GM18508 (cell line): ENCODE data around the gene USP20.

Source experiments
- ATAC-seq: cut with Tn5 transposase; IDR thresholded peaks from one replicate; pipeline ENCODE4 v1.9.1; 2021; ENCODE audit warnings: moderate number of reproducible peaks; ENCODE audit not compliant: insufficient read depth, unreplicated experiment

The USP20 gene

DNA sequence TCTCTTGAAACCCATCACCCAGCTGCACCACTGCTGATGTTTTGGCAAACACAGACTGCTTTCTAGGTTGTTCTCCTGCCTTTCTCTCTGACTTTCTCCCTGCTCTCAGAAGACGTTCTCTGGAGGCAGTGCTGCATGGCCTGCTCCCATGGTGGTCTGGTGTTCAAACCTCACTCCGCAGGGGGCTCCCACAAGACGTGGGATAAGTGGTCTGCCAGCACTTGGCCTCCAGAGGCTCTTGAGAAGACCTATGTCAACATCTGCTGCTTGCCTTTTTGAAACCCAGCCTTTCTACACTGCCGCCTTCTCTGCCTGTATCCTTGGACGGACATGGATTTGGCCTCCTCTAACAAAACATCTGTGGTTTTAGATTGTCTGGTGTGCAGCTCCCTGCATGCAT lies 16.6 kb downstream of the USP20 start:
- ATAC-seq = no peak

DNA sequence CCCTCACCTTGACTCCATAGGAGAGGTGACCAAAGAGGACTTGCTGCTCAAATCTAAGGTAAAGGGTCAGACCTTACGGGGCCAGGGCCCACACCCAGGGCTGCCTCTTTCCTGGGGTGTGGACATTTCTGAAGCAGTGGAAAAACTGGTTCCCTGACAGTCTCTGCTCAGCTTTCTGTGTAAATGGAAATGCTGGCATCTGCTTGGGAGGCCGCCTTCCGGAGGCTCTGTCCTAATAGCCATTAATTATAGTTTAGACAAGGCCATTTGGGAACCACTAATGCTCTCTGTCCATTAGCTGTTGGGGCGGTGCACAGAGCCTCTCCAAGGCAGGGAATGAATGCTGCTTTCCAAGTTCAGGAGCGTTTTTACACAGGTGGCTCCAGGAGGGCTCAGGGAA lies 17.3 kb downstream of the USP20 start:
- no peak for ATAC-seq

DNA sequence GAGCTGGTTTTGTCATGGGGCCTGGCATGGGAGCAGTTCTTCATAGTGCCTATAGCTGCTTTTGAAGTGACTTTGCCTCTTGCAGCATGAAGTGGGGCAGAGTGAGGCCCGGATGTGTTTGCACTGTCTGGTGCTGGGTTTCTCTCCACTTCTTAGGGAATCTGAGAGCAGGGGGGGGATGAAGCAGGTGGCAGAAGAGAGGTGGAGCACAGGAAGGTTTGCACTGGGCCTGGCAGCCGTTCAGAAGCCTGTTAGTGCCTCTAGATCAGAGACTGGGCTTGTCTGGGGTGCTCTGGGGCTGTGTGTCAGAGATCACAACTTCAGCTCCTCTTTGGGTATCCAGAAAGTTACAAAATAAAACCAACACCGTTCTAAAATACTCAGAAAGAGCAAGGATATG lies 18.4 kb downstream of the USP20 start:
- no peak for ATAC-seq

DNA sequence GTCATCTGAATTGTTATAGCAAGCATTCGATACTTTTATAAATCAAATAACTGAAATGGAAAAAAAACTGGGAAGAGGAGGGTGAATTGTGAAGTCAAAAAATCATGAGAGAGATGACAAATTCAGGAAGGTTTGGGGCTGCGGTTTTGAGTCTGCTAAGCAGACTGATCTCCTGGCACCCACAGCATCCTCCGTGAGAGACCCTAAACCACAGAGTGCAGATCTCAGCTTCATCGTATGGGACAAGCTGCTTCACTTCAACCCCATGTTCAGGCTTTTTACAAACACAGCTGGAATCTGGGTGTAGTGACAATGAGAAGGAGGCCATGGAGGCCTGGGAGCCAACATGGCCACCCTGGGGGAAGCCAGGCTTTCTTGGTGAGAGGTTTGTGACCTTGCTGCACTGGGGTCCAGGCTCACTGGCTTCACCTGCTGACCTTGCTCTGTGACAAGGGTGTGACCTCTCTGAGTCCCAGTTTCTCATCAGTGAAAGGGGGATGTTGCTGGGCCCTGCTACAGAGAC lies 19.4 kb downstream of the USP20 start:
- ATAC-seq = no peak

DNA sequence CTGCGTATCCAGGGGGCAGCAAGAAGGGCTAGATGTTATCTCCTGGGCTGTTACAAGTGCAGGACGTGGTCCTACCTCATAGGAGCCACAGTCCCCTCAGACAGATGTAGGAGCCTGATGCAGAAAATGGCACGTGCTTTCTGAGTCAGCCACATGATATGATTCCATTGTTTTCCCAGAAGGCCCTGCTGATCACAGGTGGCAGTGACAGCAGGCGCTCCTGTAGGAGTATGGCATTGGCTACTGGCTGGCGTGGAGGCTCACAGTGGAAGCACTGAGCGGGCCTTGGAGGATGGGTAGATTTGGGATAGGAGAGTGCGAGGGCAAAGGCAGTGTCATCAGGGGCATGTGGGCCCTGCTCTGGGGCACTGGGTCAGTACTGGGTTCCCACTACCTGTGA lies 21.9 kb downstream of the USP20 start:
- ATAC-seq = no peak

DNA sequence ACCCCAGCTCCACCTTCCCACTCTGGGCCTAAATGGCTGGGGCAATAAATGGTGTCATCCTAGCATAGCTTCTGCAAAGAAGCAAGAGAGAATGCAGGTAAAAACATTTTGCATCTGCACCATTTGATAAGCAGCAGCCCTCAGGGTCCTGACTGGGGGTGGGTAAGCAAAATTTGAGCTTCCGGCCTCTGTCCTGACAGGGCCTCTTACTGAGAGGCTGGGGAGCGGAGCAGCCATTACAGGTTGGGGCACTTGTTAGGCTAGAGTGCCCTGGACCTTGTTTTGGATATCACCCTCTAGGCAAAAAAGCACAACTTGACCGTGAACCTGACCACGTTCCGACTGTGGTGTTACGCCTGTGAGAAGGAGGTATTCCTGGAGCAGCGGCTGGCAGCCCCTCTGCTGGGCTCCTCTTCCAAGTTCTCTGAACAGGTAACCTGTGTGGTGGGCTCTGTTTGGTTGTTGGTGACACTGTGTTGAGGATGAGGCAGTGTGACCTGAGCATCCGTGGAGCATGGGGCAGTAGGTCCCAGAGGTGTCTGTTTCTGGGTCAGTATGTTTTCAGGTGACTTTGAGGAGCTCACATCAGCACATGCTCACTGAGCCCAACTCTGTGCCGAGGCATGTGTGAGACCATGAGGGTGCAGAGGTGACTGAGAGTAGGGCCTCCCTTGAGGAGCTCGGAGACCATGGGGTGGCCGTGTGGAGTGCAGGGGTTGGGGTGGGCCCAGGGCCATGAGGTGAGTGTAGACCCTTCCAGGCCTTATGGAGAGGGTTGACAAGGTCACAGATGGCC lies 23.1 kb downstream of the USP20 start:
- no peak for ATAC-seq

DNA sequence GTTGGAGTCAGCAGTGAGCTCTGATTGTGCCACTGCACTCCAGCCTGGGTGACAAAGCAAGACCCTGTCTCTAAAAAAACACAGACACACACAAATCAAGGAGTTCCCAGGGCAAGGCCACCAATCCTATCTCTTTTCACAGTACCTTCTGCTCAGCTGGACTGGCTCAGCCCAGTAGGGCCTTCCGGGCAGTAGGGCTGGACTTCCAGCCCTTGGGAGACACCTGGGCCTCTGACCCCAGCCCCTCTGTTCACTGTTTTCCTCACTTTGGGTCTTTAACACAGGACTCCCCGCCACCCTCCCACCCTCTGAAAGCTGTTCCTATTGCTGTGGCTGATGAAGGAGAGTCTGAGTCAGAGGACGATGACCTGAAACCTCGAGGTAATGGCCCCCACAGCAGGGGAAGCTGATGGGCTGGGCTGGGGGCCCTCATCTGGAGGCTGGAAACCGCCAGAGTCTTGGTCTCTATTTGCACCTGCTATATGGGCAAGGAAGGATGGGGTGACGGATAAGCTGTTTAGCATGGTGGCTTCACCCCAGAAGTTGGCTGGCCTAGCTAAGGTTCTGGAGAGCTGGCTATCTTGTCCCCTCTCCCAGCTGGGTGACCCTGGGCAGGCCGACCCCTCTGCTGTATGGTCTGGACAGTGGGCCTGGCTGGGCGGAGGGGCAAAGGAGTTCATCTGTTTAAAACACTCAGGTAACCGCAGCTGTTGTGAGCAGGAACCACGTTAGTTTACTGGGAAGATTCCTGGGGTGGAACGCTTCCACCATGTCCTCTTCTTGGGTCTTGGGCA lies 25.6 kb downstream of the USP20 start:
- ATAC-seq = no peak

DNA sequence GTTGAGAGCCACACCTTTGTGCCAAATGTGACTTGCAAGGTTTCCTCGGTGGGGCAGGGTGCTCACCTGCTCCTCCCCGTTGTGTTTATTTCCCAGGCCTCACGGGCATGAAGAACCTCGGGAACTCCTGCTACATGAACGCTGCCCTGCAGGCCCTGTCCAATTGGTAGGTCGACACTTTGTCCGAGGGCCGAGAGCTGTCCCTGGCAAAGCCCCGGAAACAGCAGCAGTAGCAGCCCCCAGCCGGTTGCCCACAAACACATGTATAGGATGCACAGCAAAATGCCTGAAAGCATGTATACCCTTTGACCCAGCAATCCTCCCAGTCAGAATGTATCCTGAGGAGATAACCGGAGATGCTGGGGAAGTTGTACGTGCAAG lies 26.2 kb downstream of the USP20 start:
- no peak for ATAC-seq

DNA sequence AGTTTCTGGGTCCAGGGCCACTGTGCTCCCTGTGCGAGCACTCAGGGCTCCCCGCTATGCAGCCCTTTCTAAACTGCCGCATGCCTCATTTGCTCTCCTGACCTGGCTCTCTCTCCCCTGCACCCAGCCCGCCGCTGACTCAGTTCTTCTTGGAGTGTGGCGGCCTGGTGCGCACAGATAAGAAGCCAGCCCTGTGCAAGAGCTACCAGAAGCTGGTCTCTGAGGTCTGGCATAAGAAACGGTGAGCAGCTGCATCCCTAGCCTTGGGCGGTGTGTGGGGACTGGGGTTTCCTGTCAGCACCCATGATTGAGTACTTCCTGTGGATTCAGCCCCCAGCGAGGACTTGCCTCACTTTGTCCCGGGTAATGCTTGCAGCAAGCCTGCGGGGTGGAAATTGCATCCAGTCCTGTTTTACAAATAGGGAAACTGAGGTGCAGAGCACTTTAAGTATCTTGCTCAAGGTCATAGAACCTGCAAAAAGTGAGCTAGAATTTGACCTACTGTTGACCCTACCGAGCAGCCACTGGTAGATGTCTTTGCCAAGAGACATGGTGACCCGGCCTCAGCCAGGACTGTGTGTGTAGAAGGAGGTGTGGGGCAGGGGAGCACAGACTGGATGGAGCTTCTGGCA lies 27.9 kb downstream of the USP20 start:
- ATAC-seq = no peak

DNA sequence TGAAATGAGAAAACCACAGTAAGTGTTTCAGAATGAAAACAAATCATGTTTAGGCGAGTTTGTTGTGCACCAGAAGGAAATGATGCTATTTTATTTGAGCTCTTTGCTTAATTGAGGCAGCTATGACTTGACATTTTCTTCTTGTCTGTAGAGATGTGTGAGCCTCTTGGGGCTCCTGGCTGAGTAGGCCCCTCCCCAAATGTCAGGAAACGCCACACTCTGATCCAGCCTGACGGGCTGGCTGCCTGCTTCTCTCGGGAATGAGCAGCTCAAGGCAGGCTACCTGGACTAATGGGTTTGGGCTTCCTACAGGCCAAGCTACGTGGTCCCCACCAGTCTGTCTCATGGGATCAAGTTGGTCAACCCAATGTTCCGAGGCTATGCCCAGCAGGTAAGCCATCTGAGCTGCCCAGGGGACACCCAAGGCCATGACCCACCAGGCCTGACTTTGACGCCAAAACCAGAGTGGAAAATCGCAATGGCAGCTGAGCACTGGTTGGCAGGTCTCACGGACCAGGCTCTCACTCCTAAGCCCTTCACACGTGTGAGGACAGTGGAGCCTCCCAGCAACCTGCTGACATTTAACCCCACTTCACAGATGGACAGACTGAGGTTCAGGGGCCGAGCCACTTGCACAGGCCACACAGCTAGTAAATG lies 29.9 kb downstream of the USP20 start:
- no peak for ATAC-seq

DNA sequence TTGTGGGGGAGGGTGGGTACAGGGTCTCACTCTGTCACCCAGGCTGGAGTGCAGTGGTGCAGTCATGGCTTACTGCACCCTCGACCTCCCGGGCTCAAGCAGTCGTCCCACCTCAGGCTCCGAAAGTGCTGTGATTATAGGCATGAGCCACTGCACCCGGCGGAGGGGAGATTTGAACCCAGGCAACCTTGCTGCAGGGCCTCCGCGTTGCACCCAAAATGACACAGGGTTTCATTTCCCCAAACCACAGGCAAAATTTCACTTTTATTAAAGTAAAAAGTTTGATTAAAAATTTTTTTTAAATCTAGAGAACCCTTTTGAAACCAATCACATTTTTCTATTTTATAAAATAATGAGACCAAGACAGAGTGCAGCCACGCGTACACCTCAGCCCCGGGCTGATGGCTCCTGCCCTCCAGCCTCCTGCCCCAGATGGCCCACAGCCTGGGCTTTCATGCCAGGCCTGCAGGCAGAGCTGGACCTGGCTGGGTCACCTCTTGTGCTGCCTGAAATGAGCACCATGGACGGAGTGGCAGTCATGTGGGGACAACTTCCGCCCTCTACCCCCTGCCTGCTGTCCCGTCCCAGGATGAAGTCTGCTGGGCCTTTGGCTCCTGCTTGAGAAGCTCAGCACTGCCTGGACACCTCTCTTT lies 30.5 kb downstream of the USP20 start:
- ATAC-seq = no peak

DNA sequence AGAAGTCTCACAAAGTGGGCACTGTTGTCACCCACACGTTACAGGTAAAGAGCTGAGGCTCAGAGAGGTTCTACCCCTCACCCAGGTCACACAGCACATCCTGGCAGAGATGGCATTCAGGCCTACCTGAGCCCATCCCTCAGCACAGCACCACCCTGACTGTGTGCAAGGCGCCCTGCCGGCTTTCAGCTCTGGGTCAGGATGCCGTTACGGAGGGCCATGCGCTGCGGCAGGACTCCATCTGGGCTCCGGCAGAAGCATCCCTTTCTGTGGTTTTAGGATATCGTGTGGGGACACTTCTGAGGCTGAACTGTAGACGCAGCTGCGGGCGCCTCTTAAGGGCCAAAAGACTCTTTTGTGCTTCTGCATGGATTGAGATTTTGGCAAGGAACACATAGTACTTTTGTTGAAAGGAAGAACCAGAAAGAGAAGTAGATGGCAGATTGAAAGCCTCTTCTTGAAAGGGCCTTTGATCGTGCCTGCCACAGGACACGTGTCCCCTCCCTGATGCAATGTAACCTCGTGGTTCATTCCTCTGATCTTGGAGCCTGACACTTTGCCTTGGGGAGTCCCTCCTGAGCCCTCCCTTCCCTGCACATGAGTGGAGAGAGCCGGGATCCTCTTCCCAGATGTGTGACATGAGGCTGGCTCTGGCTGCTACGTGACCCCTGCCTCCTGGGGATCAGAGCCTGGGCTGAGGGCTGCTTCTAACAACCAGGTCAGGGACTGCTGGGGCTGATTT lies 31.3 kb downstream of the USP20 start:
- no peak for ATAC-seq

DNA sequence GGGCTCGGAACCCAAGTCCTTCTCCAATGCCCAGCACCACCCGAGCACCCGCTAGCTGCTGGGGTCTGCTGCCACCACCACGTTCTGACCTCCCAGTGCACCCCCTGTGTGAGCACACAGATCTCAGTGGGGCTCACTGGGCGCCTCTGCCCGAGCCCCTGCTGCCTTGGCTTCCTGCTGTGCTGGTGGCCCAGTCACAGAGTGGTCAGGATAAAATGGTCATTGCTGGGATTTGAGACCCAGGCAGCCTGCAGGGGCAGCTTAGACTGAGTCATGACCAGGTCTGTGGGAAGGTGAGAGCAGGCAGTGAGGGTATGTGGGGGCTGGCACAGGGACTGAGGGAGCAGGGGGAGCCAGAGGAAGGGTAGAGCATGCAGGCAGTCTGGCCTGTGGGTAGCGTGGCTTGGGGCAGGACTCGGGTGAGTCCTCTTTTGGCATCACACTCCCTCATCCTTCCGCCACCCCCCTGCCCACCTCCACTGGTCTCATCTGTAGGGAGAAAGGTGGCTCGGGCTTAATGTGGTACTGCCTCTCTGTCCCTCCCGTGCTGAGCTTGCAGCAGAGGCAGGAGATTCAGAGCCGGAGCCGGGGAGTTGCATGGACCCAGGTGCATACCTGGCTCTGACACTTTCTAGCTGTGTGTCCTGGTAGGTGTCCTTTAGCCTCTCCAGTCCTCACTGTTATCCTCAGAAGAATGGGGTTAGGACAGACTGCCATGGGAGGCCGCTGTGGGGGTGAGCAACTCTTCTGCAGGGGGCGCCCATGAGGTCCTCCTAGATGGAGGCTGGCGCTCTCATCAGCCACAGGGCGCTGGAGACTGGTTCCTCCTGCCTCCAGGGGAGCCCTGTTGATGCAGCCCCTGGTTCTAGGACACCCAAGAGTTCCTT lies 32.1 kb downstream of the USP20 start:
- ATAC-seq = no peak

DNA sequence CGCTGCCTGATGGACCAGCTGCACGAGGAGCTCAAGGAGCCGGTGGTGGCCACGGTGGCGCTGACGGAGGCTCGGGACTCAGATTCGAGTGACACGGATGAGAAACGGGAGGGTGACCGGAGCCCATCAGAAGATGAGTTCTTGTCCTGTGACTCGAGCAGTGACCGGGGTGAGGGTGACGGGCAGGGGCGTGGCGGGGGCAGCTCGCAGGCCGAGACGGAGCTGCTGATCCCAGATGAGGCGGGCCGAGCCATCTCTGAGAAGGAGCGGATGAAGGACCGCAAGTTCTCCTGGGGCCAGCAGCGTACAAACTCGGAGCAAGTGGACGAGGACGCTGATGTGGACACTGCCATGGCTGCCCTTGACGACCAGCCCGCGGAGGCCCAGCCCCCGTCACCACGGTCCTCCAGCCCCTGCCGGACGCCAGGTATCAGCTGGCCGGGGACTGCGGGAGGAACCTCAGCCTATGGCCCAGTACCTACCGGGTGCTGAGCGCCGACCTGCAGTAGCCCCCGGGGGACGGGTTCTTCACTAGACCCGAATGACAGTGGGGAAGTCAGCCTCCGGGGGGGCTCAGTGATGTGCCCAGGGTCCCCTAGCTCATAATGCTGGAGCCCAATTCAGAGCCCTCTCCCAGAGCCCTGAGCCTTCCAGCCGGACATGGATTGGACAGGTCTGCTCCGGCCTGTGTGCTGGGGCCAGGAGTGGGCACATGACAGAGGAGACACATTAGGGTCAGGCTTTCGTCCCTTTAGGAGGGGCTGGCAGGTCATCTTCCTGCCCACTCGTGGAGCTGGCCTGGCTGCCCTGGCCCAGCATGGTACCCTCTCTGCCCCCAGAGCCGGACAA lies 33.0 kb downstream of the USP20 start:
- ATAC-seq = no peak

DNA sequence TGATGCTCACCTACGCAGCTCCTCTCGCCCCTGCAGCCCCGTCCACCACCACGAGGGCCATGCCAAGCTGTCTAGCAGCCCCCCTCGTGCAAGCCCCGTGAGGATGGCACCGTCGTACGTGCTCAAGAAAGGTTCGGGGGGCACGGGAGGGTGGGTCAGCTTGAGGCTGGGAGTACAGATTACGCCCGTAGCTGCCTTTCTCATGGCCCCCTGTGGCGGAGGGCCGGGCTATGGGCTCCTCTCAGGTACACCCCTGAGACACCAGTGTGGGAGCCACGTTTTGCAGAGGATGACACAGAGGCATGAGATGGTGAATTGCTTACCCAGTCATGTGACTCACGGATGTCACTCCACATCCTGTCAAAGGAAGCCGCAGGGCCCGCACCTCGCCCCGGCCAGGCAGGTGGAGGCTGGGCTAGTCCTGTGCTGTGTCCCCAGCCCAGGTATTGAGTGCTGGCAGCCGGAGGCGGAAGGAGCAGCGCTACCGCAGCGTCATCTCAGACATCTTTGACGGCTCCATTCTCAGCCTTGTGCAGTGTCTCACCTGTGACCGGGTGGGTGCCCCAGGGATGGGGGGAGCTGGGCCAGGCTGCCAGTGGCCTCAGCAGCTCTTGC lies 33.7 kb downstream of the USP20 start:
- ATAC-seq = no peak

DNA sequence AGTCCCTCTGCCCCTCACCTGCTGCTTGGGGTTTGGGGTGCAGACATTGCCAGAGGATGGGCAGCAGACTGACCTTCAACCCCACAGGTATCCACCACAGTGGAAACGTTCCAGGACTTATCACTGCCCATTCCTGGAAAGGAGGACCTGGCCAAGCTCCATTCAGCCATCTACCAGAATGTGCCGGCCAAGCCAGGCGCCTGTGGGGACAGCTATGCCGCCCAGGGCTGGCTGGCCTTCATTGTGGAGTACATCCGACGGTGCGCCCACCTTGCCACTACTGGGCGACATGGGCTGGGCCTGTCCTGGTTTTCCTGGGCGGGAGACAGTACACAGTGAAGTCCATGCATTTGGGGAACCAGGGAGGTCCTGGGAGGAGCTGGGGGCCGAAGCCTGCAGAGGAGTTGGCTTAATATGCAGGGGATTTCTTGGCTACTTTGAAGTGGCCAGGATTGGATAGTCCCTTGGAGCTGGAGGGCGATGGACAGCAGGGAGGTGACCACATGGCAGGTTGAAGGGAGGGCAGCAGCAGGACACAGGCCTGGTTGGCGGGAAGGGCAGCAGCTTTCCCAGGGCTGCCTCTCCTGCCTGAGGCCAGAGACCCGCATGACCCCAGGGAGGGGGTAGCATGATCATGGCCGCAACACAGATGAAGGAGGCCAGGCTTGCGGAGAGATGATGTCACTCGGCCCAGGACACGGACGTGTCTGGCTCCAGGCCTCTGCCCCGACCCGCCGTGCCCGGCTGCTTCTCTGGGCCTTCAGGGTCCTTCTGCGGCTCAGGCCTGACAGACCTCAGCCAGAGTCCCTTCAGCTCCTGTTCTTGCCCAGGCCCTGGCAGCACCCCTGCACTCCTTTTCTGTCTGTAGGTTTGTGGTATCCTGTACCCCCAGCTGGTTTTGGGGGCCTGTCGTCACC lies 34.6 kb downstream of the USP20 start:
- no peak for ATAC-seq
